Mesenchymal stem cell (in vitro differentiated cells and primary cell): ENCODE data around the gene MUC15.
"Not testable (repeated sequence)": the region's sequence is repeated elsewhere in the genome, so short reads cannot be mapped to it uniquely, and the experiment has no call there.

Experiments
- DNase-seq: peaks from one replicate; pipeline ENCODE4 v3.0.0-alpha.2; 2013
- H2AFZ ChIP-seq: one replicate; pipeline ENCODE4 v1.6.1; 2013; ENCODE audit warnings: low read depth, mild to moderate bottlenecking, control low read depth, inconsistent platforms, low read length, moderate library complexity
- H2AK5ac ChIP-seq: 2 replicates; pipeline ENCODE4 v1.6.1; 2013; ENCODE audit warnings: low read length, moderate library complexity, mild to moderate bottlenecking, inconsistent platforms; ENCODE audit not compliant: severe bottlenecking
- H2BK120ac ChIP-seq: one replicate; pipeline ENCODE4 v1.6.1; 2013; ENCODE audit warnings: low read depth, mild to moderate bottlenecking, inconsistent platforms, low read length, moderate library complexity
- H2BK12ac ChIP-seq, 2 experiments: one replicate each; pipeline ENCODE4 v1.6.1; 2013; ENCODE audit warnings: inconsistent platforms in 2 of 2, low read length in 2 of 2, mild to moderate bottlenecking in 2 of 2, moderate library complexity in 2 of 2, control low read depth in 1 of 2
- H2BK15ac ChIP-seq: one replicate; pipeline ENCODE4 v1.6.1; 2013; ENCODE audit warnings: mild to moderate bottlenecking, low read depth, inconsistent platforms; ENCODE audit not compliant: poor library complexity, severe bottlenecking
- H2BK5ac ChIP-seq: 2 replicates; pipeline ENCODE4 v1.6.1; 2013; ENCODE audit warnings: low read depth, mild to moderate bottlenecking, low read length, control low read depth, inconsistent platforms; ENCODE audit not compliant: poor library complexity, severe bottlenecking
- H3K14ac ChIP-seq, 2 experiments: one replicate each; pipeline ENCODE4 v1.6.1; 2013; ENCODE audit warnings: inconsistent platforms in 2 of 2, low read length in 2 of 2, control low read depth in 1 of 2, mild to moderate bottlenecking in 1 of 2, moderate library complexity in 1 of 2
- H3K18ac ChIP-seq, 2 experiments: one replicate each; pipeline ENCODE4 v1.6.1; 2013; ENCODE audit warnings: inconsistent platforms in 2 of 2, low read length in 2 of 2, control low read depth in 1 of 2, low read depth in 1 of 2, mild to moderate bottlenecking in 1 of 2
- H3K23ac ChIP-seq, 2 experiments: one replicate each; pipeline ENCODE4 v1.6.1; 2013; ENCODE audit warnings: inconsistent platforms in 2 of 2, low read length in 2 of 2, mild to moderate bottlenecking in 2 of 2, moderate library complexity in 2 of 2, control low read depth in 1 of 2
- H3K27ac ChIP-seq: 2 replicates; pipeline ENCODE4 v1.5.1; 2013; ENCODE audit warnings: mild to moderate bottlenecking, moderate library complexity, low read length, control low read depth, inconsistent platforms; ENCODE audit not compliant: poor library complexity, severe bottlenecking
- H3K27me3 ChIP-seq, 2 experiments: 2 replicates each; pipeline versions ENCODE4 v1.6.1 to v1.7.0; 2013; ENCODE audit warnings: low read length in 2 of 2, mild to moderate bottlenecking in 2 of 2, moderate library complexity in 2 of 2, control low read depth in 1 of 2, inconsistent platforms in 1 of 2; ENCODE audit not compliant: control insufficient read depth in 1 of 2, insufficient read depth in 1 of 2
- H3K36me3 ChIP-seq, 2 experiments: 2 replicates each; pipeline versions ENCODE4 v1.6.1 to v1.7.0; 2013; ENCODE audit warnings: low read length in 2 of 2, control low read depth in 1 of 2, inconsistent platforms in 1 of 2, low read depth in 1 of 2, mild to moderate bottlenecking in 1 of 2; ENCODE audit not compliant: insufficient read depth in 2 of 2, control insufficient read depth in 1 of 2
- H3K4ac ChIP-seq, 2 experiments: one replicate each; pipeline ENCODE4 v1.6.1; 2013; ENCODE audit warnings: inconsistent platforms in 2 of 2, low read length in 2 of 2, mild to moderate bottlenecking in 2 of 2, moderate library complexity in 2 of 2, control low read depth in 1 of 2, low read depth in 1 of 2
- H3K4me1 ChIP-seq: 2 replicates; pipeline ENCODE4 v1.6.1; 2013; ENCODE audit warnings: low read depth, low read length, control low read depth; ENCODE audit not compliant: control insufficient read depth, insufficient read depth
- H3K4me2 ChIP-seq: 2 replicates; pipeline ENCODE4 v1.6.1; 2013; ENCODE audit warnings: low read length, mild to moderate bottlenecking, inconsistent platforms; ENCODE audit not compliant: poor library complexity, severe bottlenecking
- H3K4me3 ChIP-seq, 2 experiments: 2 replicates each; pipeline versions ENCODE4 v1.5.1 to v1.7.0; 2013; ENCODE audit warnings: low read length in 2 of 2, mild to moderate bottlenecking in 2 of 2, control low read depth in 1 of 2, low read depth in 1 of 2; ENCODE audit not compliant: insufficient read depth in 1 of 2
- H3K79me1 ChIP-seq: replicated peaks from 2 replicates; pipeline ENCODE4 v1.6.1; 2013; ENCODE audit warnings: mild to moderate bottlenecking, control low read depth, low read length, inconsistent platforms; ENCODE audit not compliant: poor library complexity, severe bottlenecking
- H3K9ac ChIP-seq: 2 replicates; pipeline ENCODE4 v1.7.0; 2013; ENCODE audit warnings: mild to moderate bottlenecking, low read length, moderate library complexity
- H3K9me3 ChIP-seq: 2 replicates; pipeline ENCODE4 v1.7.0; 2013; ENCODE audit warnings: mild to moderate bottlenecking, low read length; ENCODE audit not compliant: control insufficient read depth
- H4K8ac ChIP-seq: one replicate; pipeline ENCODE4 v1.6.1; 2013; ENCODE audit warnings: inconsistent platforms, mild to moderate bottlenecking, low read length, moderate library complexity
- H4K91ac ChIP-seq: one replicate; pipeline ENCODE4 v1.6.1; 2013; ENCODE audit warnings: mild to moderate bottlenecking, low read length, inconsistent platforms
- WGBS: methylation state at CpG from one replicate; pipeline ENCODE4 v1.1.7; 2013; ENCODE audit warnings: mixed read lengths; 5-methylcytosine and 5-hydroxymethylcytosine counted together

MUC15 gene

GRCh38 chr11:26595207-26595865 is 23.3 kb upstream of the MUC15 start:
- WGBS, result 85% methylated on average over 7 of the region's 7 CpGs

GRCh38 chr11:26593691-26594090 is 21.6 kb upstream of the MUC15 start:
- Histone ChIP-seq H3K4me1 (no peaks in the 10 kb centered on the region), H2BK120ac (no peak overlapping the region), H4K91ac (no peak overlapping the region), H4K8ac (no peak overlapping the region), H3K4ac (no peak overlapping the region), H3K4me2 (no peak overlapping the region), H2BK15ac (no peak overlapping the region), H2BK12ac (no peak overlapping the region), H3K36me3 (no peaks in the 10 kb centered on the region), H3K18ac (no peak overlapping the region), H3K9ac (no peak overlapping the region), H3K27ac (no peak overlapping the region), H2AFZ (no peak overlapping the region), H3K23ac (no peak overlapping the region), H3K14ac (no peak overlapping the region), H3K9me3 (no peaks in the 10 kb centered on the region), H3K27me3 (no peaks in the 10 kb centered on the region), H2BK5ac (no peak overlapping the region), H3K4me3 (no peak overlapping the region), H2AK5ac (no peak overlapping the region), H3K79me1 (no peaks in the 10 kb centered on the region)
- no peak for DNase-seq
- 84% methylated on average over 7 of the region's 11 CpGs for WGBS

More at GRCh38 chr11:26595207-26595865, 23.3 kb upstream of the MUC15 start:
- H2BK5ac ChIP-seq, H3K4me2 ChIP-seq, DNase-seq, H3K4ac ChIP-seq, H2AK5ac ChIP-seq, H3K36me3 ChIP-seq, H4K8ac ChIP-seq, H3K27me3 ChIP-seq, H2BK12ac ChIP-seq, H3K27ac ChIP-seq, H3K9ac ChIP-seq, H2BK15ac ChIP-seq, H3K14ac ChIP-seq, H3K4me1 ChIP-seq, H3K18ac ChIP-seq, H4K91ac ChIP-seq, H3K23ac ChIP-seq, H2BK120ac ChIP-seq, H3K4me3 ChIP-seq, H2AFZ ChIP-seq, H3K9me3 ChIP-seq, H3K79me1 ChIP-seq: not testable (repeated sequence)

DNA sequence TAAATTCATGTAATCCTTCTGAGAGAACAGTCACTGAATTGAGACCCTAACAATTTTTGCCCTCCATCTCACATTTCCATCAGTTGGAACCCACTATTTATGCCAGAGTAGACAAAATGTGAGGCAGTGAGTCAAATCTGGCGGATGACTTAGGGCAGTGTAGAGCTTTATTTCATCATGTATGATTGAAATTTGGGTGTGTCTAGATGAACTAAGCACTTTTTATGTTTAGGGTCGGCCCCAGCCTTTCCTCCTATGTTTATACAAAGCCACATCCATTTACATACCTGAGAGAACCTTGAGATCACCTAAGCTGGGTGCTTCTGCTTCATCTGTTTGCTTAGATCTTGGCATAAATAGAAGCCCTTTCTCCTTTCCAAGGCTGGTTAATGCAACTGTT is 15.0 kb upstream of the MUC15 start:
- H3K9me3 ChIP-seq, result no peaks in the 10 kb centered on the region
- 83% methylated on average over 2 of the region's 2 CpGs for WGBS

GRCh38 chr11:26584818-26585217 is 12.8 kb upstream of the MUC15 start:
- H3K4me3 ChIP-seq, result no peak overlapping the region
- H4K91ac ChIP-seq, result no peak overlapping the region
- no peak overlapping the region for H2BK12ac ChIP-seq
- H4K8ac ChIP-seq, result no peak overlapping the region
- H2BK15ac ChIP-seq, result no peak overlapping the region
- H3K4me2 ChIP-seq, result no peak overlapping the region
- no peaks in the 10 kb centered on the region for H3K4me1 ChIP-seq
- no peak overlapping the region for H3K4ac ChIP-seq
- H3K14ac ChIP-seq, result no peak overlapping the region
- no peak overlapping the region for H2AK5ac ChIP-seq
- no peaks in the 10 kb centered on the region for H3K27me3 ChIP-seq
- no peak overlapping the region for H2BK5ac ChIP-seq
- no peaks in the 10 kb centered on the region for H3K36me3 ChIP-seq
- no peak overlapping the region for H2BK120ac ChIP-seq
- no peaks in the 10 kb centered on the region for H3K79me1 ChIP-seq
- no peak overlapping the region for H3K27ac ChIP-seq
- no peak overlapping the region for H3K23ac ChIP-seq
- no peak for DNase-seq
- H3K18ac ChIP-seq, result no peak overlapping the region
- H2AFZ ChIP-seq, result no peak overlapping the region
- no peak overlapping the region for H3K9ac ChIP-seq
- H3K9me3 ChIP-seq, result no peaks in the 10 kb centered on the region

More for the DNA sequence above, 15.0 kb upstream of the MUC15 start:
- no peak overlapping the region for H3K23ac ChIP-seq
- H3K4me1 ChIP-seq, result no peaks in the 10 kb centered on the region
- H3K27ac ChIP-seq, result no peak overlapping the region
- H2BK120ac ChIP-seq, result no peak overlapping the region
- no peak overlapping the region for H3K4me3 ChIP-seq
- H3K4ac ChIP-seq, result no peak overlapping the region
- H4K91ac ChIP-seq, result no peak overlapping the region
- no peak overlapping the region for H3K9ac ChIP-seq
- DNase-seq, result no peak
- H3K4me2 ChIP-seq, result no peak overlapping the region
- no peak overlapping the region for H3K18ac ChIP-seq
- H3K36me3 ChIP-seq, result no peaks in the 10 kb centered on the region
- H2BK5ac ChIP-seq, result no peak overlapping the region
- no peak overlapping the region for H2BK15ac ChIP-seq
- no peak overlapping the region for H2AFZ ChIP-seq
- no peaks in the 10 kb centered on the region for H3K27me3 ChIP-seq
- no peak overlapping the region for H3K14ac ChIP-seq
- no peaks in the 10 kb centered on the region for H3K79me1 ChIP-seq
- no peak overlapping the region for H2BK12ac ChIP-seq
- H4K8ac ChIP-seq, result no peak overlapping the region
- H2AK5ac ChIP-seq, result no peak overlapping the region
